Urinary bladder (tissue), 4 donors: ENCODE data around the gene MYRF. TPM values are rescaled to one million over a fixed set of nuclear protein-coding genes. Genes with fewer than 3 reads are reported as not detected.

Experiments used
- DNase-seq: peaks from one replicate; pipeline ENCODE4 v3.0.0-alpha.2; 2015; ENCODE audit errors: extremely low spot score
- H3K27ac ChIP-seq: one replicate; pipeline ENCODE4 v1.5.1; 2013; ENCODE audit warnings: low read depth, mild to moderate bottlenecking, moderate library complexity
- H3K36me3 ChIP-seq: one replicate; pipeline ENCODE4 v1.6.1; 2013; ENCODE audit warnings: mild to moderate bottlenecking, moderate library complexity; ENCODE audit not compliant: insufficient read depth
- H3K4me1 ChIP-seq: one replicate; pipeline ENCODE4 v1.6.1; 2013; ENCODE audit warnings: mild to moderate bottlenecking, moderate library complexity; ENCODE audit not compliant: insufficient read depth
- H3K4me3 ChIP-seq: one replicate; pipeline ENCODE4 v1.5.1; 2013; ENCODE audit warnings: low read depth, low read length
- WGBS: extraction: QIAGEN DNeasy Blood & Tissue Kit; methylation state at CpG from one replicate; pipeline ENCODE4 v1.1.7; 2013; 5-methylcytosine and 5-hydroxymethylcytosine counted together
- polyA plus RNA-seq: library from polyadenylated mRNA; stranded (reverse); fragments of 200-250 nt; gene quantifications from one replicate; pipeline ENCODE4 v1.2.3, GENCODE V29; 2013
- total RNA-seq: library from RNA; depleted of rRNA; stranded (reverse); fragments of >200 nt; gene quantifications from one replicate; pipeline ENCODE4 v1.2.3, GENCODE V29; 2014
- donor health status: healthy with polysubstance abuse.
- donor health status: healthy.

Gene MYRF
- total and polyA plus RNA-seq, 2 donors: 0.79 to 4.7 TPM

DNA sequence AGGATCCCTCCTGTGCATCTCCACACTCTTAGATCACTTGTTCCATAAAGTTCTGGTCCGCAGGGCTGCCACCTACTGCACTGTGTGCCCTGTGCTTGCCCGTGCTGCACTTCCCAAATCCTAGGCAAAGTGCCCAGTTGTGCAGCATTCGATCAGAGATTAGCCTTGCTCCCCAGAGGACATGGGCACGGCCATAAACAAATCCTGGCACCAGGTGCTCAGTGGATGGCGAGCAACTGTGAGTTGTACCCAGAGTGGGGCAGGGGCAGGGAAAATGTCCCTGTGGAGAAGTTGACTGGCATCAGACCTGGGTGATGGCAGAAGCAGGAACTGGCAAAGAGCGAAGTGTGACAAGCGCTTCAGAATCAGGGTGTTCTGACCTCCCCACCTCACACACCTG is 80.3 kb downstream of the MYRF start:
- Histone ChIP-seq H3K4me1 (no peaks in the 10 kb centered on the region), H3K36me3 (no peaks in the 10 kb centered on the region), H3K27ac (no peak overlapping the region), H3K4me3 (no peak overlapping the region)
- 75% methylated on average over 7 of the region's 7 CpGs for WGBS
- no peak for DNase-seq

DNA sequence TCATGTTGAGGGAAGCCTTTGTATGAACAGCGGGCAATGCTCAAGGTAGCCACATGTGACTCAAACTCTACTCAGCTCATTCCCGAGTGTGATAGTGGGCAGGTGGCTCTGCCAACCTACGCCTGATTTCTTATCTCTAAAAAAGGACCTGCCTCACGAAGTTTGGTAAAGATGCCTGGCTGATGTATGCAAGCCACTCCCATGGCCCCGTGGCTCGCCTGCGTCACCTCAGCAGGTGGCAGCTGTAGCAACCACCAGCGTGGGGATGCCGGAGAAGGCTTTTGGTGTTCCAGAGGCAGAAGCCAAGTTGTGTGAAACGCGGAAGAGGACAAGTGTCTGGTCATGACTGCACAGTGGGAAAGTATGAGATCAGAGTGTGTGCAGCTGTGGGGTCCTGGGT is 81.0 kb downstream of the MYRF start:
- Histone ChIP-seq H3K36me3 (no peaks in the 10 kb centered on the region), H3K4me1 (no peaks in the 10 kb centered on the region), H3K27ac (no peak overlapping the region), H3K4me3 (no peak overlapping the region)
- no peak for DNase-seq
- 81% methylated on average over 11 of the region's 11 CpGs for WGBS

DNA sequence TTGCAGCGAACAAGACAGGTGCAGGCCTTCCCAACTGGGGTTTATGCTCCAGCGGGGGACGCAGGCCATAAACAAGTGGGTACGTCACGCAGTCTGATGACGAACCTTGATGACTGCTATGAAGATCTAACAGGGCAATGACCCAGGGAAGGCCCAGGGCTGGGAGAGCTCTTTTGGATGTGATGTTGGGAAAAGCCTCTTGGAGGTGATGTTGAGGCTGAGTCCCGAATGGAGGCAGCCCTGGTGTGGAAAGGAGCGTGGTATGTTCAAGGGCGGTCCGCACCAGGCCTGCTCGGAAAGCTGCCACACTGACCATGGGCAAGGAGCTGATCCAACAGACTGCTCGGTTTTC is 81.5 kb downstream of the MYRF start:
- DNase-seq: no peak
- H3K27ac ChIP-seq: peak overlapping the region; percentile 55
- H3K4me1 ChIP-seq: no peaks in the 10 kb centered on the region
- no peaks in the 10 kb centered on the region for H3K36me3 ChIP-seq
- no peak overlapping the region for H3K4me3 ChIP-seq
- WGBS: 89% methylated on average over 12 of the region's 12 CpGs

DNA sequence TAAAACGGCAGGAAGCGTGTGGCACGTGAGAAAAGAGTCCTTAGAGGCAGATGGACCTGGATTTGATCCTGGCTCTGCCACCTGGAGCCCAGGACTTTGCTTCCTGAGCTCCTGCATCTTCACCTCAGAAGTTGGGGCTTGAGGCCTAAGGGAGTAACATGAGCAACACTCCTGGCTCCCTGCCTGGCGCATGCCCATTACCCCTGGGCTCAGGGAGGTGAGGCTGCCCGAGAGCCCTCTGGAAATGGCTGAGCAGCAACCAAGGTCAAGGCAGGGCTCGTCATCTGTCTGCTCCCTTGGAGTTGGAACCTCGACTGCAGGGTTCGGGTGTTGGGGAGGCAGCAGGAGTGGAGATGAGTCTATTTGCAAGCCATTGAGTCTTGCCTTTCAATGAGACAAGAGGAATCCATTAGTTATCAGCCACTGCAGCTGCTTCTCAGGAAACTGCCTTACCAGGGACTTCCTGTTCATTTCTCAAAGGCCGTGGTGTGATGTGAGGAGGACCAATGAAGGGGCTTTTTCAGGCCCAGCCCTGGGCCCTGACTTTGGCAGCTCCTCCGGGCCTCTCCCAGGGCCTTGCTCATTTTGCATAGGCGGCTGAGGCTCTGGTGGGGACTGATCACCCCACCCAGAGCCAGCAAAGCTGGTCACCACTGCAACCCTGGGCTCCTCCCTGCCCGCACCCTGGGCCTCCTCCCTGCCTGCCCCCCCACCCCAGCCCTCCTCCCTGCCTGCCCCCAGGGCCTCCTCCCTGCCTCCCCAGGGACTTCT is 82.0 kb downstream of the MYRF start:
- 45% methylated on average over 12 of the region's 12 CpGs for WGBS
- DNase-seq: no peak
- no peak overlapping the region for H3K4me3 ChIP-seq
- peak overlapping the region; percentile 65 for H3K27ac ChIP-seq
- no peaks in the 10 kb centered on the region for H3K4me1 ChIP-seq
- H3K36me3 ChIP-seq: no peaks in the 10 kb centered on the region

DNA sequence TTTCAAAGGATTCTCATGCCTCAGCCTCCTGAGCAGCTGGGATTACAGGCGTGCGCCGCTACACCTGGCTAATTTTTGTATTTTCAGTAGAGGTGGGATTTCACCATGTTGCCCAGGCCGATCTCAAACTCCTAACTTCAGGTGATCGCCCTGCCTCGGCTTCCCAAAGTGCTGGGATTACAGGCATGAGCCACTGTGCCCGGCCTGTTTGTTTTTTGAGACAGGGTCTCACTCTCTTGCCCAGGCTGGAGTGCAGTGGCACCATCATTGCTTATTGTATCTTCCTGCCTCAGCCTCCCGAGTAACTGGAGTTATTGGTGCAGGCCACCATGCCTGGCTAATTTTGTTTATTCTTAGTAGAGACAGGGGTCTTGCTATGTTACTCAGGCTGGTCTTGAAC is 83.8 kb downstream of the MYRF start:
- Histone ChIP-seq H3K4me1 (no peaks in the 10 kb centered on the region), H3K27ac (no peak overlapping the region), H3K4me3 (no peak overlapping the region), H3K36me3 (no peaks in the 10 kb centered on the region)
- 94% methylated on average over 8 of the region's 8 CpGs for WGBS
- DNase-seq: no peak

DNA sequence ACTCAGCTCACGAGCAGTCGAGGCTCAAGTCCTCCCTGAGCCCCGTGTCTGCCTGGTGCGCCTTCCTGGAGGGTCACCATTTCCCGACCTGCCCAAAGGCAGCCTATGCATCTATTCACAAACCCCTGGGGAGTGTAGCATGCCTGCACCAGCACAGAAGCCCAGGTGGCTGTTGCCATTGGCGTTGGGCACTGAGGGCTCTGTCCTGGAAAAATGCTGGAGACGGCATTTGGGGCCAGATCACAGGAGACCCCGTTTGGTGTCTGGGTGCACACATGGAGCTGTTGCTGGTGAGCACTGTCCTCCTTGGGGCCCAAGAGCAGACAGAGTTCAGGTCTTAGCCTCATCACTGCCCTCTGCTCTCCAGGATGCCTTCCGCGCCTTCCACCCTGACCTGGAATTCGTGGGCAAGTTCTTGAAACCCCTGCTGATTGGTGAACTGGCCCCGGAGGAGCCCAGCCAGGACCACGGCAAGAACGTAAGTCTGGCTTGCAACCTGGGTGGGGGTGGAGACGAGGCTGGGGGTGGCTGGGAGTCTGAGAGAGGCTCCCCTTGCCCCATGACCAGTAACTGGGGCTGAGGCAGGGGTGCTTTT is 85.1 kb downstream of the MYRF start:
- Histone ChIP-seq H3K4me3 (no peak overlapping the region), H3K36me3 (no peaks in the 10 kb centered on the region), H3K4me1 (no peaks in the 10 kb centered on the region), H3K27ac (no peak overlapping the region)
- DNase-seq: no peak
- WGBS: 93% methylated on average over 15 of the region's 15 CpGs

Other genes starting within 250 kb of the MYRF start
- gene LRRC10B, start 243.9 kb upstream of the MYRF start, total RNA-seq: not detected
- 2.7 TPM for gene LRRC10B, start 243.9 kb upstream of the MYRF start, polyA plus RNA-seq
- 1.1 TPM for gene SYT7, start 171.6 kb upstream of the MYRF start, total RNA-seq
- gene SYT7, start 171.6 kb upstream of the MYRF start, polyA plus RNA-seq: 2.6 TPM
- 1.8 TPM for gene DAGLA, start 72.2 kb upstream of the MYRF start, total RNA-seq
- 2.5 TPM for gene DAGLA, start 72.2 kb upstream of the MYRF start, polyA plus RNA-seq
- gene TMEM258, start 40.0 kb downstream of the MYRF start, total RNA-seq: 86.6 TPM
- 153 TPM for gene TMEM258, start 40.0 kb downstream of the MYRF start, polyA plus RNA-seq
- 13.1 TPM for gene FEN1, start 40.3 kb downstream of the MYRF start, total RNA-seq
- 9.6 TPM for gene FEN1, start 40.3 kb downstream of the MYRF start, polyA plus RNA-seq
- gene FADS1, start 64.4 kb downstream of the MYRF start, total RNA-seq: 68.7 TPM
- 18.0 TPM for gene FADS1, start 64.4 kb downstream of the MYRF start, polyA plus RNA-seq
- 75.1 TPM for gene FADS2, start 75.7 kb downstream of the MYRF start, total RNA-seq
- 33.3 TPM for gene FADS2, start 75.7 kb downstream of the MYRF start, polyA plus RNA-seq
- 17.8 TPM for gene FADS3, start 138.9 kb downstream of the MYRF start, total RNA-seq
- gene FADS3, start 138.9 kb downstream of the MYRF start, polyA plus RNA-seq: 43.5 TPM
- 13.0 TPM for gene RAB3IL1, start 164.9 kb downstream of the MYRF start, total RNA-seq
- gene RAB3IL1, start 164.9 kb downstream of the MYRF start, polyA plus RNA-seq: 30.6 TPM
- gene BEST1, start 197.7 kb downstream of the MYRF start, total RNA-seq: 2.0 TPM
- 6.7 TPM for gene BEST1, start 197.7 kb downstream of the MYRF start, polyA plus RNA-seq
- 523 TPM for gene FTH1, start 215.0 kb downstream of the MYRF start, total RNA-seq
- 5,662 TPM for gene FTH1, start 215.0 kb downstream of the MYRF start, polyA plus RNA-seq